ENCODE data around the gene KRT2. TPM values are rescaled to one million over a fixed set of nuclear protein-coding genes. Genes with fewer than 3 reads are reported as not detected.

The KRT2 gene
- total RNA-seq, 1 experiment from 2014 or later: not detected

- DNase-seq (ENCODE audit: unreplicated experiment): no peak
Observed at GRCh38 chr12:52645120-52645761, 6.8 kb downstream of the KRT2 start.

GRCh38 chr12:52644078-52644415 lies 8.0 kb downstream of the KRT2 start:
- BruUV-seq (replicated peaks): no TSS peak
- Mint-ChIP-seq H3K27me3 (ENCODE audit: insufficient read depth, unreplicated experiment) (peaks cover 44% of the 10 kb centered on the region), H3K4me1 (ENCODE audit: insufficient read depth, unreplicated experiment) (no peaks in the 10 kb centered on the region), H3K9me3 (ENCODE audit: unreplicated experiment) (no peaks in the 10 kb centered on the region), H3K27ac (ENCODE audit: low read depth, unreplicated experiment) (no peak overlapping the region), H3K4me3 (ENCODE audit: unreplicated experiment) (no peak overlapping the region), H3K36me3 (ENCODE audit: insufficient read depth, unreplicated experiment) (no peaks in the 10 kb centered on the region)
- TF ChIP-seq, protein P1, sequence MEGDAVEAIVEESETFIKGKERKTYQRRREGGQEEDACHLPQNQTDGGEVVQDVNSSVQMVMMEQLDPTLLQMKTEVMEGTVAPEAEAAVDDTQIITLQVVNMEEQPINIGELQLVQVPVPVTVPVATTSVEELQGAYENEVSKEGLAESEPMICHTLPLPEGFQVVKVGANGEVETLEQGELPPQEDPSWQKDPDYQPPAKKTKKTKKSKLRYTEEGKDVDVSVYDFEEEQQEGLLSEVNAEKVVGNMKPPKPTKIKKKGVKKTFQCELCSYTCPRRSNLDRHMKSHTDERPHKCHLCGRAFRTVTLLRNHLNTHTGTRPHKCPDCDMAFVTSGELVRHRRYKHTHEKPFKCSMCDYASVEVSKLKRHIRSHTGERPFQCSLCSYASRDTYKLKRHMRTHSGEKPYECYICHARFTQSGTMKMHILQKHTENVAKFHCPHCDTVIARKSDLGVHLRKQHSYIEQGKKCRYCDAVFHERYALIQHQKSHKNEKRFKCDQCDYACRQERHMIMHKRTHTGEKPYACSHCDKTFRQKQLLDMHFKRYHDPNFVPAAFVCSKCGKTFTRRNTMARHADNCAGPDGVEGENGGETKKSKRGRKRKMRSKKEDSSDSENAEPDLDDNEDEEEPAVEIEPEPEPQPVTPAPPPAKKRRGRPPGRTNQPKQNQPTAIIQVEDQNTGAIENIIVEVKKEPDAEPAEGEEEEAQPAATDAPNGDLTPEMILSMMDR (IDR thresholded peaks at IDR 0.05; ENCODE audit: unreplicated experiment): no peak
- ChIA-PET CTCF (no interaction called here), POLR2A (no interaction called here)
- intact Hi-C loops (cut with micrococcal nuclease): no loop called here
- DNase-seq (ENCODE audit: unreplicated experiment): no peak

More at GRCh38 chr12:52645120-52645761, 6.8 kb downstream of the KRT2 start:
- intact Hi-C loops (cut with micrococcal nuclease): no loop called here
- TF ChIP-seq, protein P1 (IDR thresholded peaks at IDR 0.05; ENCODE audit: unreplicated experiment): no peak
- Mint-ChIP-seq H3K4me1 (ENCODE audit: insufficient read depth, unreplicated experiment) (no peaks in the 10 kb centered on the region), H3K27me3 (ENCODE audit: insufficient read depth, unreplicated experiment) (peaks cover 42% of the 10 kb centered on the region), H3K4me3 (ENCODE audit: unreplicated experiment) (no peak overlapping the region), H3K27ac (ENCODE audit: low read depth, unreplicated experiment) (no peak overlapping the region), H3K36me3 (ENCODE audit: insufficient read depth, unreplicated experiment) (no peaks in the 10 kb centered on the region), H3K9me3 (ENCODE audit: unreplicated experiment) (no peaks in the 10 kb centered on the region)
- POLR2A ChIA-PET: no interaction called here
- CTCF ChIA-PET: no interaction called here
- no TSS peak for BruUV-seq (replicated peaks)

GRCh38 chr12:52643233-52644077 lies 8.6 kb downstream of the KRT2 start:
- CTCF ChIA-PET: interaction anchor here (0.7 kb wide), 1 partner anchor 12 kb away, joined by 7 read pairs; no protein-coding TSS in a partner anchor
- Mint-ChIP-seq H3K4me1 (ENCODE audit: insufficient read depth, unreplicated experiment) (no peaks in the 10 kb centered on the region), H3K27me3 (ENCODE audit: insufficient read depth, unreplicated experiment) (peaks cover 50% of the 10 kb centered on the region), H3K9me3 (ENCODE audit: unreplicated experiment) (no peaks in the 10 kb centered on the region), H3K4me3 (ENCODE audit: unreplicated experiment) (no peak overlapping the region), H3K27ac (ENCODE audit: low read depth, unreplicated experiment) (no peak overlapping the region), H3K36me3 (ENCODE audit: insufficient read depth, unreplicated experiment) (no peaks in the 10 kb centered on the region)
- TF ChIP-seq, protein P1 (IDR thresholded peaks at IDR 0.05; ENCODE audit: unreplicated experiment): no peak
- BruUV-seq (replicated peaks): no TSS peak
- DNase-seq (ENCODE audit: unreplicated experiment): no peak
- intact Hi-C loops (cut with micrococcal nuclease): no loop called here
- POLR2A ChIA-PET: no interaction called here

DNA sequence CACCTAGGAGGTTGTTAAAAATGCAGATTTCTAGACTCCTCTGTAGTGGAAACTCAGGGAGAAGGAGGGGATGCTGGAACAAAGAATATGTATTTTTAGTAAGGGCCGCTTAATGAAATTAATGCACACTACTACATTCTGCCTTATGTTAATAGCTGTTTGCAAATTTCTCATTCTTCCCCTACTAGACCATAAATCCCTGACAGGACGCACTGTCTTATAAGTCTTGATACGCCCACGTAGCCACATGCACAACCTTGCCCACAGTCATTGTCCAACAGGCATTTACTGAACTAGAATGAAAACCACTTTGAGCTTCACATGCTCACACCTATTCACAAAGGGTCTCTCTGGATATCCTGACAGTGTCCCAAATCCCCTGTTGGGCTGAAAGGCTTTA lies 10.5 kb downstream of the KRT2 start:
- no peaks in the 10 kb centered on the region for H3K4me1 Mint-ChIP-seq (ENCODE audit: insufficient read depth, unreplicated experiment)
- no peaks in the 10 kb centered on the region for H3K36me3 Mint-ChIP-seq (ENCODE audit: insufficient read depth, unreplicated experiment)
- BruUV-seq (replicated peaks): no TSS peak
- no peak for DNase-seq (ENCODE audit: unreplicated experiment)
- intact Hi-C loops (cut with micrococcal nuclease): no loop called here
- H3K9me3 Mint-ChIP-seq (ENCODE audit: unreplicated experiment): no peaks in the 10 kb centered on the region
- TF ChIP-seq, protein P1 (IDR thresholded peaks at IDR 0.05; ENCODE audit: unreplicated experiment): no peak
- no peak overlapping the region for H3K27ac Mint-ChIP-seq (ENCODE audit: low read depth, unreplicated experiment)
- POLR2A ChIA-PET: no interaction called here
- CTCF ChIA-PET: interaction anchor here (1.1 kb wide), 1 partner anchor 237 kb away, joined by 4 read pairs; no protein-coding TSS in a partner anchor
- H3K27me3 Mint-ChIP-seq (ENCODE audit: insufficient read depth, unreplicated experiment): peaks cover 70% of the 10 kb centered on the region
- H3K4me3 Mint-ChIP-seq (ENCODE audit: unreplicated experiment): no peak overlapping the region
